NCI-H1930 (cell line): ENCODE data around the gene MYMK.

Experiments
- DNase-seq, 2 experiments: peaks; one replicate each; lab custom pipeline; 2025; lab: John Stamatoyannopoulos, UW

The MYMK gene

GRCh38 chr9:133535306-133535877 is 10.6 kb upstream of the MYMK start:
- no peak for DNase-seq

DNA sequence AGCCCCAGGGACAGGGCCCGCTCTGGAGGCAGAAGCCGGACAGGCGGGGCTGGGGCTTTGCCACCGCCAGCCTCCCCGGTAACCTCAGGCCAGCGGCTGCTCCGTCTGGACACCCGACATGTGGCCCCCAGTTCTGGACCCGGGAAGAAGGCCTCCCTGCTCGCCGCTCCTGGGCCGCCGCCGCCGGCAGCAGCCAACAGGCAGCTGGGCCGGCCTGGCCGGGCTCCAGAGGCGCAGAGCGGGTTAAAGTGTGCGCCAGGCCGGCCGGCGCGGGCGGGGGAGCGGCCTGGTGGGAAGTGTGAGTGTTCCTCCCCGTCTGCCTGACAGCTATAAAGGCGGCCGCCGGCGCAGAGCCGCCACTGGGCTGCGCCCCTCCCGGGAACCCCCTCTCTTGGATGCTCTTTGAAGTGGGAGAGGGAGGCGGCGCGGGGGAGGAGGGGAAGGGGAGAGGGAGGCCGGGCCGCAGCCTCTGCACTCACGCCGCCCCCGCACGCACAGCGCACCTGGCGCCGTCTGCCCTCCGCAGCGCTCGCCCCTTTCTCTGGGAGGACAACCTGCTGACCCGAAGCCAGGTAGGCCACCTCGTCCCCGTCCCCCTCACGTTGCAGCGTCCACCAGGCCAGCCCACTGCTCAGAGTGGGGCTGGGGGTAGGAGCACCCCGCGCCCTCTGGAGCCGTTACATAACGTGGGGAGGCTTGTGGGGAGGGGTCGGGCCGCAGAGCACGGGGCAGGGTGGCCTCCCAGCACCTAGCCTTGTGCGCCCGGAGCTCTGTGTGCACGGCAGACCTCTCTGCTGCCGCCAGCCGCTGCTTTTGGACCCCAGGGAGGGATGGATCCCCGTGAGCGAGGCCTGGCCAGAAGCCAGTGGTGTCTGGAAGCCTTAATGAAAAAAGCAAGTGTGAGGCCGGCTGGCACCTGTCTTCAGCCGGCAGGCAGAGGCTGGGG is 9.9 kb upstream of the MYMK start, which contains the start of gene ADAMTSL2:
Gene ADAMTSL2, plus strand, starts transcription at position 359 of the 946 bp plus-strand sequence. CDS start 2,009 bp downstream, outside the sequence.
- no peak for DNase-seq

GRCh38 chr9:133533857-133534256 is 9.1 kb upstream of the MYMK start:
- no peak for DNase-seq

GRCh38 chr9:133532937-133533668 is 8.3 kb upstream of the MYMK start:
- DNase-seq = peak; percentile 32 to 55

- no peak for DNase-seq
These were observed 6.5 kb upstream of the MYMK start for GRCh38 chr9:133531293-133531692.

GRCh38 chr9:133529874-133530273 is 5.1 kb upstream of the MYMK start:
- DNase-seq = no peak

DNA sequence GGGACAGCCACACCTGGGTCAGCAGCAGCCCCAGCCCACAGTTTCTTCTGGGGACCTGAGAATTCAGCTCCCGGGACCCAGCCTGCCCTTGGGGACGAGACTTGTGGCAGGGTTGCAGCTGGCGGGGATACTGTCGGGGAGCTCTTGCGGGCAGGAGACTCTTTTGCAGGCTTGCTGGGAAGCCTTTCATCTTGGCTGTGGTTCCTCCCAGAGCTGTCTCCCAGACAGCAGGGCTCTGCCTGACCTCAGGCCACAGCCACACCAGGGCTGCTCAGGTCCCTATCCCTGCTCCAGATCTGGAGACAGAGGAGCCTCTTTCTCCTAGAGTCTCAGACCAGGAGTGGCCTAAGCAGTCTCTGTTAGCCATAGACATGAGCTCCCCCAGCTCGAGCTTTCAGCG is 4.7 kb upstream of the MYMK start:
- DNase-seq = no peak

DNA sequence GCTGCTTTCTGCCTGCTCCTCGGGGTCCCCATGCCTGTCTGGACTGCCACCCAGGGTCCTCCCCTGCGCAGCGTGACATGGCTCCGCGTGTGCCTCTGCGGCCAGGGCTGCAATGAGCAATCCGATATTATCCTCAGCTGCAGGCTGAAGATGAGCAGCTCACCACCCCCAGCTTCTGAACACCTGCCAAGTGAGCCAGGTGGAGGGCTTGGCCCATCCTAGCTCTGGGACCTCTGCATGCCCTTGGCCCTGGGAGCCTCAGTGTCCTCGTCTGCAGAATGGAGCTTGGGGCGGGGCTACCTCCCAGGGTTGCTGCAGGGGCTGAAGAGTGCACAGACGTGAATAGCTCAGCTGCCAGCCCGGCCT is 4.1 kb upstream of the MYMK start:
- no peak for DNase-seq

GRCh38 chr9:133528001-133528875 is 3.5 kb upstream of the MYMK start:
- no peak for DNase-seq

GRCh38 chr9:133527444-133527920 is 2.7 kb upstream of the MYMK start:
- no peak for DNase-seq

DNA sequence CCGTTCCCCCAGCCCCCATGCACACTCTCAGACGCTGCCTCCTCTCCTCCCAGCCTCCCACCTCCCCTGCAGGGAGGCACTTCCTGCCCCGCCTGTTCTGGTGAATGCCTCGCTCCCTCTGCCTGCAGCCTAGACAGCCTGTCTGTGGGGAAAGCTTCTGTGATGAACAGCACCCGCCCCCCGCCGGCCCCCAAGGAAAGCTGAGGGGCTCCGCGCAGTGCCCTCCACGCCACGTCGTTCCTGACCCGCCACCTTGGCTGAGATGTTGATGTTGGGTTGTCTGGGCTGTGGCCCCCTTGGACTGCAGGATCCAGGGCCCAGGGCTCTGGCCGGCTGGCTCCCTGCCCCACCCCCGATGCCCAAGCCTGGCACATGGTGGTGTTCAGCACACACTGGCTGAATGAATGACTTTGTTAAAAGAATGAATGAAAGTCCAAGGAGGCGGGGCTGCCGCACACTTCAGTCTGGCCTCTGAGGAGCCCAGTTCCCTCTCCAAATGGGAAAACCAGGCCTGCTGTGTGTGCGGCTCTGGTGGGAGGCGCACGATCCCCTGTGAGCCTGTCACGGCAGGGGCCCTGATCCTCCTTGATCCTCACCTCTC is 2.1 kb upstream of the MYMK start:
- DNase-seq = no peak

DNA sequence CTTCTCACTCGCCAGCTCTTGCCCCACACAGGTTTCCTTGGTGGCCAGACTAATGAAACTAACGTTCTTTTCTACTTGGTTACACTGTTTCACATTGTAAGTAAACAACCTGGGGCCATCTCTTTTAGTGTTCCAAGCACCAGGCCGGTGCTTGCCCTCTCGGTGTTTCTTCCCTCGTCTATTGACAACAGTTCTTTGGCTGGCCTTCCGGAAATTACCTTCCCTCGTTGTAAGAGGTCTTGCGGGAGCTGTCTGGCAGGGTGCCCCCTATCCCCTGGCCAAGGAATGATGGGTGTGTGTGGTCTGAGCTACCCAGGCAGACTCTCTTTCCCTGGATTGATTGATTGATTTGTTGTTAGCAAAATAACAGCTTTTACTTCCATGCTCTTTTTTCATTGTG is 918 bp upstream of the MYMK start:
- no peak for DNase-seq

- DNase-seq = no peak
These were observed 613 bp downstream of the MYMK start for GRCh38 chr9:133524146-133524545.

GRCh38 chr9:133523106-133523505 is 1.7 kb downstream of the MYMK start:
- DNase-seq = no peak

DNA sequence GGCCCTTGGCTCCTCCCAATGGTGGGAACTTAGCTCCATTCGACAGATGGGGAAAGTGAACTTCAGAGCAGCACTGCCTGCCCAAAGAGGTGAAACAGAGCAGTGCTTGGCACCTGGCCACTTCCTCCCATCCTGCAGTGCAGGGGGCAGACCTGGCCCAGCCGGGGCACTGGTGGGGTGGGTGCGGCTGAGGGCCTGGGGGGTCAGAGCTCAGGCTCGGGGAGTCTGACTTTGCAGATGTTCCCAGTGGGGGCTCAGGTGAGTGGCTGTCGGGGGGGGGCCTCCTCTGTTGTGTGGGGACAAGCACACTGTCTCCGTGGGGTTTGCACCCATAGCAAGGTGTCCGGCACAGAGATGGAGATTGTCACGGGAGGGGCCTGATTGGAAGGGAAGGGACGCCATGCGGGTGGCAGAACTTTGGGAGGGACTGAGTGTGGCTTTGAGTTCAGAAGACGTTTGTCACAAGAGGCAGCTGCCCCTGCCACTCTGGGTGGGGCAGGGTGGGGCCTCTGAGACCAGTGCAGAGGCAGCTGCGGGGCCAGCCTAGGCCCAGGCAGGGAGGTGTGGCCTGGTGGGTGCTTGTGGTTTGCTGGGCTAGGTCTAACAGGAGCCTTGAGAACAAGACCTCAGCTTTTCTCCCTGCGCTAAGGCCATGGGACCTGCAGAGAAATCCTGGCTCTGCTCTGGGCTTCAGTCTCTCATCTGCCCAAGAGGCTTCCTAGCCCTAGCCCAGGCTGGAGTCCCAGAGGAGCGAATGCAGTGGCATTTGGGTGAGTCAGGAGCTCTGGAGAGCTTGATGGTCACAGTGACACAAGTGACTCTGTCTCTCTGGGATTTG is 2.5 kb downstream of the MYMK start:
- DNase-seq = no peak

DNA sequence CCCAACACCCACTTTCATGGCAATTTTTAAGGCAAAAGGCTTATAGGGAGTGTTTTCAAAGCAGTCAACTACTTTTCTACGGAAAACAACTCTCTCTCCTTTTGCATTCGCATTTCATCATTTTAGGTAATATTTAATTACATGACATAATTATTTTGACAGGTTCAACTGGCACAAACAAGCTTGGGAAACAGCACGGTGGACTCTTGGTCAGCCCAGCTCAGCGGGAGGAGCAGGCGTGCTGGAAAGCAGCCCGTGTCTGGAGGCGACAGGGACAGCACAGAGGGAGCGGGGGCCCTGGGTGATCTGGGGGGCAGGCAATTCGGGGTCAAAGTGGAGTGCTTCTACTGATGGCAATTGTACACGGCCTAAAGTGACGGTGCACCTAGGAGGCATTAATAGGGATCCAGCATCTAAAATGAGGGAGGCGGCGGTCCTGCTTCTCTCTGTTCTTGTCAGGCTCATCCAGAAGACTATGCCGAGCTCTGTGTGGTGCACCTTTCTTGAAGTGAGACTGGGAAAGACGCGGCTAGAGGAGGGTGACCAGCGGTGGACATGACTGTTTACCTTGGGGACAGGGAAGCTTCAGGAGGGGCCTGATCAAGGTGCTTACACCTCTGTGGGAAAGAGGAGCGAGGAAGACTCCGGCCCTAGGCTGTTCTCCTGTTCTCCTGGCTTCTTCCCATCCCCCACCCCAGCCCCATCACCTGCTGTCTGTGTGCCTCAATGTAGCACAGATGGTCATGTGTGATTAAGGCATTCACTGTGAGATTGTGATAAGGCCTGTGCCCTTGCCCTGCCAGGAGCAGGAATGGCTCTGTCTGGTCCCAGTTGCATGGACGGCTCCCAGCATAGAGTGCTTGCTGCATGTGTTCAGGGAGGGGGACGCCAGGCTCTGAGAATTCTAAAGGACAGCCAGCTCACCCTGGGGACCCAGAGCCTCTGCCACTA is 3.4 kb downstream of the MYMK start:
- DNase-seq = no peak

- DNase-seq = no peak
These were observed 4.5 kb downstream of the MYMK start for GRCh38 chr9:133520121-133520835.

GRCh38 chr9:133519693-133520092 is 5.1 kb downstream of the MYMK start:
- DNase-seq = no peak
